Kidney tubule cell (primary cell): ENCODE measurements around the gene DPYD.

Source experiments
- DNase-seq: peaks from one replicate; pipeline ENCODE4 v3.0.0-alpha.2; 2018; ENCODE audit warnings: low spot score

Gene DPYD

GRCh38 chr1:97610102-97610501 lies 310.7 kb downstream of the DPYD start:
- DNase-seq: no peak

DNA sequence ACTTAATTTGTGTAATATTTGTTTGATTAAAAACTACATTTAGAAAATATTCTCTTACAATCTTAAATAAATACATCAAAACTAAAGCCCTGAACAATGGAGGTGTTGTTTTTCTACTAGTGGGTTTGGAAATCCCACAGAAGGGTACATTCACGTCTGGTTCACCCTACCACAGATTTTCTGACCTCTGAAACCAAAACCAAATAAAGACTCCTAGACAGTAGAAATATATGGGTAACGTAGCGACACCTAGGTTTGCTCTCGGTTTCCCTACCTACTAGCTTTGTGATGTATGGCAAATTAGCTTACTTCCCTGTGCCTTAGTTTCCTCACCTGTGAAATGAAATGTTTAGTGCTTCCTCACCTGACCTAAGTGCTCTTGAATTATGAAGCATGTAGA lies 312.6 kb downstream of the DPYD start:
- DNase-seq: no peak

DNA sequence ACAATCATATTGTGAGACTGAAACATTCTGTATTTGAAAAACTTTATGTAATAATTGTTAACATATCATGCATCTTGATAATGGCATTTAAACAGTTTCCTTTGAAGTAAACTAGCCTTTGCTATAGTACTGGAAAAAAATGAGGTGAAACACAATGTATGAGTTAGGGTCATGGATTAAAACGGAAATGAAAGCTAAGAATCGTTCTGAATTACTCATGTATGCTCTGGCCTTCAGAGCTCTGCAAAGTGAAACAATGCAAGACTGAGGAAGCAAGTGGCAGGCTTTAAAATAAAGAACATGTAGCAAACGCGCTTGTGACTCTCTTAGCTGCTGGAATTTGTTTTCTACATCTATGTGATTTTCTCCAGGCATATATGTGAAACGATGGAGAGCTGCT lies 317.1 kb downstream of the DPYD start:
- DNase-seq: no peak

DNA sequence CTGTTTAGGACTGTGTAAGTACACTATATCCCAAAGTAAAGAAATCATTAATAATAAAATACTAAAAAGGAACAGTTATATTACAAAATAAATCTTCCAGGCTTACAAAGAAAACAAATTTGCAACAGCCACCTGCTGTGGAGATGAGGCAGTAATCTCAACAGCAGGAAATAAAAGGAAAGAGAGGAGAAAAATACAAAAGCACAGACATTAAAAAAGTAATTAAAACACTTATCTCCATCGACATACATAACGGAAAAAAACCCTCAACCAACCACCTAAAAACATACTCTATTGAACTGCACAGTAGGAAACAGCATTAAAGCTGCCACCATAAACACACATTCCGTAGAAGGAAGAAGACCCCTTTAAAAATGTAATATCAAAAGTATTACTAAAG lies 317.6 kb downstream of the DPYD start:
- DNase-seq: no peak

- DNase-seq: no peak
Measured at GRCh38 chr1:97599447-97599846, 321.4 kb downstream of the DPYD start.

DNA sequence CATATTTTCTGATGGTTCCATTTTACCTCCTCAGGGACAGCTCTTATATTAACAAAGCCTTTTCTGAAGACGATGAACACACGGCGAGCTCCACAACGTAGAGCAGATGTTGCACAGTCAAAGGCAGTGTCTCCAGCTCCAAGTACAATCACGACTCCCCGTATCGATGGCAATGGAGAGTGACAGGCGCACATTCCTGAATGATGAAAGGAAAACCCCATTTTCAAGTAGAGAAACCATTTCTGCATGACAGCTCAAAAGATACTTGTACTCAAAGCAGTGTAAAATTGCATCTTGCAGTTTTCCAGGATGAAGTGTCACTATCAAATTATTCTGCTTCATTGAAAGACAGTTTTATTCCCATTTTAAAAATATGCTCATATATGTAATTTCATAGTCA lies 327.6 kb downstream of the DPYD start:
- no peak for DNase-seq

DNA sequence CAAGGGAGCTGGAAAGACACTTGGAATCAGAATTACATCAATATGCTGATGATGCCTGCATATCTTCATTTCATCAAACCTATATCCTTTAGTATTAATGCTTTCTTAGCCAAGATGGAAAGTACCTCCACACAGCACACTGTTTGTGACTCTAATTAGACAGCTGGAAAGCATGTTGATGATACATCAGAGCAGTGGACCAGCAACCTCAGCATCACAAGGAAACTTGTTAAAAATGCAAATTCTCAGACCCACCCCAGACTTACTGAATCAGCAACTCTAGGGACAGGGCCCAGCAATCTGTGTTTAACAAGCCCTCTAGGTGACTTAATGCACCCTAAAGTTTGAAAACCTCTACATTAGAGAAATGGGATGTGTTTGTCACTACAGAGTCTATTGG lies 332.1 kb downstream of the DPYD start:
- no peak for DNase-seq

GRCh38 chr1:97581614-97582051 lies 339.2 kb downstream of the DPYD start:
- peak; percentile 88 for DNase-seq

- no peak for DNase-seq
Measured at GRCh38 chr1:97577613-97578012, 343.2 kb downstream of the DPYD start.

GRCh38 chr1:97573553-97573952 lies 347.3 kb downstream of the DPYD start:
- no peak for DNase-seq

DNA sequence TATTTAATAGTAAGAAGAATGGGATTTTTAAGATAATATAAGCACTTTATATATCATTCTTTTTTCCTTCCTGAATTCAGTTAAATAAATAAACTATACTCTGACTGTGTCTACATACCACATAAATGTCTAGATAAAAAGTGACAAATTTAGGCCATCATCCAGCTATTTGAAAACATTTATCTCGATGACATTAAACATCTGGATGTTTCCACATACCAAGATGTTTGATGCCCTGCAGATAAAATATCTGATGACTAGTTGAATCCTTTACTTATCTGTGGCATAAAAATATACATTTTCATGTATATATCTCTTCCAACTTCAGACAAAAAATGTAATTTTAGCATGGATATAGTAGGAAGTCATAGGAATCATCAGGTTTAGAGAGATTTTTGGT lies 348.3 kb downstream of the DPYD start:
- no peak for DNase-seq

DNA sequence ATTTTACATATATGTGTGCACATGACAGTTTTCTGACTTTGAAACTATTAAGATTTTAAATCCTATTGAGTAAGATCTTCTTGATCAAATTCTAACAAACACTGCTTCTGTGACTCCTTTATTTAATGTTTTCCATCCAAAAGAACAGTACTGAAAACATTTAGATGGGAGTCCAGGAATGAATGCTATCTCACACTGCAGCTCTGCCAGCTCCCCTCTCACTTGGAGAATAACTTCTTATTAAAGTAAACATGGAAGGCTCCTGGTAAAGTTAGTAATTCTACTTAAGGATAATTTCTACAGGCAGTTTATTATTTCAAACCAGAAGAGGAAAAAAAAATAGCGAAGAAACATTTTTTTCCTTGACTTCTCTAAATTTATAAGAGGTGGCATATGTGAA lies 349.1 kb downstream of the DPYD start:
- no peak for DNase-seq

- no peak for DNase-seq
Measured at GRCh38 chr1:97570691-97571090, 350.1 kb downstream of the DPYD start.

- DNase-seq: no peak
Measured at GRCh38 chr1:97567000-97567749, 353.7 kb downstream of the DPYD start.

- DNase-seq: no peak
Measured at GRCh38 chr1:97565886-97566285, 354.9 kb downstream of the DPYD start.

DNA sequence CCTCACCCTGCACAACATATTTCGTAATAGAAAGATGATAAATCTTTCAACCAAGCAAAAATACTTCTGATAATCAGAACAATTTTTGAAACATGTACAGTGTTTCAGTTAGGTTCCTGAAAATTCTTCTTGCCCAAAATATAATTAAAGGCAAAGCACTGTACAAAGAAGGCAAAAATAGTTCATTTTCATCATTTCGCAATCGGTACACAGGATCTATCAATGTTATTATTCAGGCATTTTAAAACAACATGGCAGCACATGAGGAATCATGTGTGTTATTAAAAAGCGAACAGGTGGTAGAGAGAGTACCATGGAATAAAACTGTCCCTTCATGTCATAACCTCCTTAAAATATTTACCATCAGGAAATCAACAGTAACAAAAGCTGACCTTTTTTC lies 356.9 kb downstream of the DPYD start:
- no peak for DNase-seq

- no peak for DNase-seq
Measured at GRCh38 chr1:97562081-97562480, 358.8 kb downstream of the DPYD start.

GRCh38 chr1:97560714-97561113 lies 360.1 kb downstream of the DPYD start:
- no peak for DNase-seq

DNA sequence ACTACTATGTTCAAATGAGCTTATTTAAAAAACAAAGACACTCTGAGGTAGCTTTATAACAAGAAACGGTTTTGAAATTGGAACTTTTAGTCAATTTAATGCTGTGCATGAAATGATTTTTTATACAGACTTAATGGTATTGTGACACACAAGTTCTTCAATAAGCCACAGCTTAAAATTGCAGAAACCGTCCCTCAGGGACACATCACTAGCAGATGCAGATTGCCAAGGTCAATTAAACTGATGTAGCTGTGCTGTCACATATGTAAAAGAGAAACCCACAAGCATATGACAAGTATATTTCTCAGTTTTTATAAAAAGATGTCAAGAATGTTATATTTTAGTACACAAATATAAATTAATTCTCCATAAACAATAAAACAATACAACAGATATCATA lies 366.9 kb downstream of the DPYD start:
- DNase-seq: no peak

- no peak for DNase-seq
Measured at GRCh38 chr1:97551113-97551512, 369.7 kb downstream of the DPYD start.

GRCh38 chr1:97545446-97545845 lies 375.4 kb downstream of the DPYD start:
- no peak for DNase-seq

DNA sequence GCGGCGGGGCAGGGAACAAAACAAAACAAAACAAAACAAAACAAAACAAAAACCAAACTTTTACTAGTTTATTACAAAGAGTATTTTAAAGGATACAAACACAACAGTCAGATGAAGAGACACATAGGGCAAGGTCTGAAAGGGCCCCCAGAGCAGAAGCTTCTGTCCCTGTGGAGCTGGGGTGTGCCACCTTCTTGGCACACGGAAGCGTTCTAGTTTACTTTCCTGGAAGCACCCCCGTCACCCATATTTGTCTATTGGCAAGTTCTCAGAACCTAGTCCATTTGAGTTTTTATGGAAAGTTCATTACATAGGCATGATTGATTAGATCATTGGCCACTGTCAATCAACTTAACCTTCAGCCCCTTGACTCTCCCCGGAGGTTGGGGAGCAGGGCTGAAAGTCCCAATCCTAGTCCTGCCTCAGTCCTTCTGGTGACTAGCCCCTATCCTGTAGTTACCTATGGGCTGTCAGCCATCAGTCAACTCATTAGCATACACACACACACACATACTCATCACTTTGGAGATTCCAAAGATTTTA lies 380.4 kb downstream of the DPYD start:
- DNase-seq: no peak

- DNase-seq: no peak
Measured at GRCh38 chr1:97538113-97538512, 382.7 kb downstream of the DPYD start.

DNA sequence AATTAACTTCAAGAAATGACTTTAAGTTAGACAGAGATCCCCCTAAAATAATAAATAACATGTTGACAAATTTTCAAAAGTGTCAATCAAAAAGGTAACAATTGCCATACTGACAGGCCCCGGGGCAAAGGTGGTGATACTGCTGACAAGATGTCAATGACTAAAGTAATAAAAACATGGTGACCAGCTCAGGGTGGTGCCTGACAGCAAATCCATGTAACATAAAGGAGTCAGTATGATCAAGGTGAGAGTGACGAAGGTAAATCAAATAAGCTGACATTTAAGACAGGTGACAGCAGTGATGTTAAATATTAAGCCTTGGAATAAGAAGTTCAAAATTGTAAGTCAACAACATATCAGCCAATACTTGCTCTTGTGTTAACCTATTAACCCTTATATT lies 387.5 kb downstream of the DPYD start:
- no peak for DNase-seq
